IMR-90 (cell line): ENCODE results near the gene TNNI2. TPM values are rescaled to one million over a fixed set of nuclear protein-coding genes. Genes with fewer than 3 reads are reported as not detected.
"Not testable (repeated sequence)": the region's sequence is repeated elsewhere in the genome, so short reads cannot be mapped to it uniquely, and the experiment has no call there.

Experiments
- ATAC-seq: fragments of 200-7000 bp; cut with Tn5 transposase; 2 replicates; pipeline ENCODE4 v1.9.1; 2020; ENCODE audit warnings: low read depth, mild to moderate bottlenecking, moderate library complexity
- BruUV-seq: library from RNA; stranded (reverse); fragments of 400-500 nt; replicated peaks from 2 replicates; lab custom pipeline; 2021; lab: Mats Ljungman, UMichigan
- CTCF ChIA-PET: fragments of 300-600 bp; formaldehyde crosslinking; extraction: SDS; loops from one replicate; lab custom pipeline; 2021; ENCODE audit warnings: antibody characterized with exemption; lab: Yijun Ruan, JAX
- POLR2A ChIA-PET: fragments of 300-600 bp; sonication (Branson Sonifier 250); formaldehyde crosslinking; loops from one replicate; lab custom pipeline; 2022; ENCODE audit warnings: antibody characterized with exemption; ENCODE audit not compliant: unreplicated experiment; lab: Charles Lee
- DNase-seq: peaks from one replicate; pipeline ENCODE4 v3.0.0; 2013
- H2AFZ ChIP-seq: replicated peaks from 2 replicates; pipeline ENCODE3; 2013; ENCODE audit warnings: low read length, mild to moderate bottlenecking; ENCODE audit not compliant: poor library complexity
- H2AK5ac ChIP-seq: 2 replicates; pipeline ENCODE4 v1.6.1; 2013; ENCODE audit warnings: low read depth, low read length, inconsistent platforms
- H2AK9ac ChIP-seq: replicated peaks from 2 replicates; pipeline ENCODE3; 2013; ENCODE audit warnings: mild to moderate bottlenecking, low read depth, low read length, moderate library complexity; ENCODE audit not compliant: poor library complexity
- H2BK120ac ChIP-seq: 2 replicates; pipeline ENCODE4 v1.6.1; 2013; ENCODE audit warnings: low read depth, low read length, inconsistent platforms
- H2BK15ac ChIP-seq: 3 replicates; pipeline ENCODE4 v1.6.1; 2013; ENCODE audit warnings: low read depth, low read length, inconsistent platforms
- H2BK20ac ChIP-seq: 2 replicates; pipeline ENCODE4 v1.6.1; 2013; ENCODE audit warnings: low read depth, mild to moderate bottlenecking, inconsistent platforms, low read length, moderate library complexity
- H2BK5ac ChIP-seq: 2 replicates; pipeline ENCODE4 v1.6.1; 2013; ENCODE audit warnings: mild to moderate bottlenecking, low read depth, low read length, inconsistent platforms; ENCODE audit not compliant: poor library complexity, severe bottlenecking
- H3K14ac ChIP-seq: replicated peaks from 2 replicates; pipeline ENCODE4 v1.6.1; 2013; ENCODE audit warnings: low read depth, low read length, inconsistent platforms
- H3K18ac ChIP-seq: 2 replicates; pipeline ENCODE4 v1.6.1; 2013; ENCODE audit warnings: low read depth, low read length, control low read depth
- H3K23ac ChIP-seq: 2 replicates; pipeline ENCODE4 v1.6.1; 2013; ENCODE audit warnings: low read depth, low read length, inconsistent platforms
- H3K27ac ChIP-seq: 2 replicates; pipeline ENCODE4 v1.5.1; 2013; ENCODE audit warnings: mild to moderate bottlenecking, control low read depth, low read length; ENCODE audit not compliant: insufficient read depth
- H3K27me3 ChIP-seq: 2 replicates; pipeline ENCODE4 v1.6.1; 2013; ENCODE audit warnings: low read length; ENCODE audit not compliant: control insufficient read depth, insufficient read depth
- H3K36me3 ChIP-seq: 2 replicates; pipeline ENCODE4 v1.6.1; 2013; ENCODE audit warnings: low read length, mixed read lengths; ENCODE audit not compliant: control insufficient read depth, insufficient read depth
- H3K4ac ChIP-seq: 2 replicates; pipeline ENCODE4 v1.6.1; 2013; ENCODE audit warnings: low read depth, low read length, inconsistent platforms
- H3K4me1 ChIP-seq: 2 replicates; pipeline ENCODE4 v1.6.1; 2013; ENCODE audit warnings: low read length, mixed read lengths; ENCODE audit not compliant: control insufficient read depth, insufficient read depth
- H3K4me2 ChIP-seq: 2 replicates; pipeline ENCODE4 v1.6.1; 2013; ENCODE audit warnings: low read depth, mild to moderate bottlenecking, control low read depth, low read length, moderate library complexity
- H3K4me3 ChIP-seq: 2 replicates; pipeline ENCODE4 v1.5.1; 2013; ENCODE audit warnings: low read depth, mild to moderate bottlenecking, control low read depth, low read length, moderate library complexity; ENCODE audit not compliant: insufficient read depth
- H3K56ac ChIP-seq: 2 replicates; pipeline ENCODE4 v1.6.1; 2013; ENCODE audit warnings: low read length, inconsistent platforms; ENCODE audit not compliant: insufficient read depth; ENCODE audit errors: extremely low read depth
- H3K79me1 ChIP-seq, 2 experiments: 2 replicates each; pipeline ENCODE4 v1.6.1; 2013; ENCODE audit warnings: low read length in 2 of 2, inconsistent platforms in 1 of 2, low read depth in 1 of 2
- H3K9ac ChIP-seq: 2 replicates; pipeline ENCODE4 v1.6.1; 2013; ENCODE audit warnings: low read depth, low read length, control low read depth
- H3K9me1 ChIP-seq: 2 replicates; pipeline ENCODE4 v1.6.1; 2013; ENCODE audit warnings: low read length, inconsistent platforms; ENCODE audit not compliant: insufficient read depth
- H3K9me3 ChIP-seq: 2 replicates; pipeline ENCODE4 v1.6.1; 2013; ENCODE audit warnings: low read length; ENCODE audit not compliant: control insufficient read depth, insufficient read depth
- H4K20me1 ChIP-seq: 2 replicates; pipeline ENCODE4 v1.6.1; 2013; ENCODE audit warnings: low read length, inconsistent platforms; ENCODE audit not compliant: insufficient read depth
- H4K5ac ChIP-seq: 2 replicates; pipeline ENCODE4 v1.6.1; 2013; ENCODE audit warnings: mild to moderate bottlenecking, low read depth, low read length, control low read depth
- H4K8ac ChIP-seq, 2 experiments: 2 replicates each; pipeline ENCODE4 v1.6.1; 2013; ENCODE audit warnings: low read depth in 2 of 2, low read length in 2 of 2, control low read depth in 1 of 2, inconsistent platforms in 1 of 2
- H4K91ac ChIP-seq: 2 replicates; pipeline ENCODE4 v1.6.1; 2013; ENCODE audit warnings: low read depth, low read length, inconsistent platforms; ENCODE audit not compliant: insufficient read depth
- WGBS, 2 experiments: methylation state at CpG; one replicate each; pipeline versions ENCODE4 v1.1.5 to v1.1.7; 2013; ENCODE audit warnings: missing lambda C conversion rate in 2 of 2; ENCODE audit not compliant: insufficient read length in 1 of 2; ENCODE audit errors: extremely low coverage in 2 of 2; 5-methylcytosine and 5-hydroxymethylcytosine counted together
- dilution Hi-C: fragments of 300-500 bp; cut with HindIII; formaldehyde crosslinking; loops from one replicate; pipeline ENCODE4 v1.14.3; 2018; ENCODE audit warnings: low sequenced_read_pairs; ENCODE audit not compliant: unreplicated experiment
- in situ Hi-C: fragments of 300-500 bp; cut with MboI; formaldehyde crosslinking; loops from 3 replicates; pipeline ENCODE4 v1.14.3; 2019; ENCODE audit warnings: low sequenced_read_pairs, inconsistent platforms, mixed read lengths
- intact Hi-C: fragments of 100-400 bp; cut with micrococcal nuclease; formaldehyde crosslinking; loops from 2 replicates; pipeline ENCODE4 v1.10.0; 2022
- polyA plus RNA-seq, 3 experiments: library from polyadenylated mRNA; depleted of rRNA; stranded (reverse); fragments of >200 nt; gene quantifications; 2 replicates each; pipeline ENCODE4 v1.2.3, GENCODE V29; 2012; ENCODE audit warnings: low replicate concordance in 1 of 3
- total RNA-seq: library from RNA; depleted of rRNA; stranded (reverse); fragments of >200 nt; gene quantifications from 2 replicates; pipeline ENCODE4 v1.2.3, GENCODE V29; 2012

TNNI2 gene
- total and polyA plus RNA-seq, 2 of the 4 experiments (the other 2 are of a cell fraction): not detected

GRCh38 chr11:1874441-1875092 lies 35.8 kb downstream of the TNNI2 start:
- H2BK20ac ChIP-seq, H3K79me1 ChIP-seq, H3K4me3 ChIP-seq, H3K14ac ChIP-seq, H4K20me1 ChIP-seq, H3K9me1 ChIP-seq, H3K36me3 ChIP-seq, H3K4ac ChIP-seq, BruUV-seq, H2BK120ac ChIP-seq, intact Hi-C loops, H3K4me2 ChIP-seq, H3K27ac ChIP-seq, H2AK9ac ChIP-seq, H4K5ac ChIP-seq, DNase-seq, H2AK5ac ChIP-seq, H3K23ac ChIP-seq, CTCF ChIA-PET, H4K8ac ChIP-seq, H3K9ac ChIP-seq, dilution Hi-C loops, H3K4me1 ChIP-seq, in situ Hi-C loops, H2BK15ac ChIP-seq, H2AFZ ChIP-seq, H3K56ac ChIP-seq, H3K18ac ChIP-seq, POLR2A ChIA-PET, H2BK5ac ChIP-seq, H4K91ac ChIP-seq, H3K9me3 ChIP-seq, ATAC-seq: not testable (repeated sequence)
- 100% methylated on average over 3 of the region's 17 CpGs; no CpG with 5 or more reads in 1 of the 2 experiments for WGBS, 2 experiments
- peaks cover 18% of the 10 kb centered on the region; the same call in 1 of the 2 replicates for H3K27me3 ChIP-seq
